Pulmonary artery endothelial cell (primary cell): ENCODE data around the gene NELFB. TPM values are rescaled to one million over a fixed set of nuclear protein-coding genes. Genes with fewer than 3 reads are reported as not detected.
"Not testable (repeated sequence)": the region's sequence is repeated elsewhere in the genome, so short reads cannot be mapped to it uniquely, and the experiment has no call there.

Experiments
- DNase-seq: peaks from one replicate; pipeline ENCODE4 v3.0.0-alpha.2; 2011; ENCODE audit warnings: low read depth, low spot score
- total RNA-seq: library from RNA; depleted of rRNA; stranded (reverse); fragments of >200 nt; gene quantifications from 2 replicates; pipeline ENCODE4 v1.2.3, GENCODE V29; 2014

NELFB gene
- total RNA-seq, 1 donor from 2014 or later = 78.1 TPM

GRCh38 chr9:137234758-137235423 lies 20.2 kb upstream of the NELFB start:
- DNase-seq = no peak

- DNase-seq = no peak
Observed at GRCh38 chr9:137235424-137236237, 19.5 kb upstream of the NELFB start.

GRCh38 chr9:137236238-137236935 lies 18.7 kb upstream of the NELFB start:
- peak; percentile 35 for DNase-seq

- no peak for DNase-seq
Observed at GRCh38 chr9:137236936-137237421, 18.1 kb upstream of the NELFB start.

- no peak for DNase-seq
Observed at GRCh38 chr9:137237759-137238726, 17.1 kb upstream of the NELFB start.

GRCh38 chr9:137239541-137240200 lies 15.5 kb upstream of the NELFB start:
- not testable (repeated sequence) for DNase-seq

GRCh38 chr9:137240318-137240840 lies 14.7 kb upstream of the NELFB start:
- peak; percentile 30 for DNase-seq

- peak; percentile 100 for DNase-seq
Observed at GRCh38 chr9:137240841-137241489, 14.2 kb upstream of the NELFB start, which contains the start of gene TUBB4B. Gene TUBB4B, plus strand, starts transcription at chr9:137241287. Its CDS starts 74 bp downstream, at chr9:137241361.

GRCh38 chr9:137241490-137242268 lies 13.4 kb upstream of the NELFB start:
- no peak for DNase-seq

GRCh38 chr9:137242269-137243203 lies 12.6 kb upstream of the NELFB start:
- DNase-seq = no peak

- DNase-seq = not testable (repeated sequence)
Observed at GRCh38 chr9:137243266-137243625, 11.9 kb upstream of the NELFB start.

- DNase-seq = no peak
Observed at GRCh38 chr9:137243626-137244485, 11.3 kb upstream of the NELFB start.

- no peak for DNase-seq
Observed at GRCh38 chr9:137244486-137245449, 10.4 kb upstream of the NELFB start.

GRCh38 chr9:137245450-137246421 lies 9.4 kb upstream of the NELFB start:
- no peak for DNase-seq
